Body of pancreas (tissue), 4 donors: ENCODE data around the gene MAN2A2. TPM values are rescaled to one million over a fixed set of nuclear protein-coding genes. Genes with fewer than 3 reads are reported as not detected.
"Not testable (repeated sequence)": the region's sequence is repeated elsewhere in the genome, so short reads cannot be mapped to it uniquely, and the experiment has no call there.

Source experiments
- ATAC-seq: fragments of 150-250 bp; one replicate; pipeline ENCODE4 v1.9.1; 2016
- DNase-seq, 4 donors: peaks; one replicate each; pipeline ENCODE4 v3.0.0-alpha.2; 2019
- H3K27ac ChIP-seq, 4 donors: fragments of 200-600 bp; sonication (generic); 1 replicate in 3 of 4; 2 replicates in 1 of 4; pipeline versions ENCODE4 v1.5.1 to v1.6.1; 2016 to 2019; ENCODE audit warnings: mild to moderate bottlenecking in 1 of 4, mixed read lengths in 1 of 4, moderate library complexity in 1 of 4
- H3K27me3 ChIP-seq, 2 donors: fragments of 200-600 bp; sonication (generic); one replicate each; pipeline ENCODE4 v1.6.0; 2016; ENCODE audit warnings: mild to moderate bottlenecking in 1 of 2
- H3K36me3 ChIP-seq, 2 donors: fragments of 200-600 bp; sonication (generic); replicated peaks in 1 of 2; 2 replicates each; pipeline ENCODE4 v1.5.1; 2016; ENCODE audit warnings: low read depth in 2 of 2; ENCODE audit not compliant: insufficient read depth in 1 of 2
- H3K4me1 ChIP-seq: fragments of 200-600 bp; sonication (generic); one replicate; pipeline ENCODE4 v1.6.0; 2016
- H3K4me3 ChIP-seq, 2 donors: fragments of 200-600 bp; sonication (generic); 1 replicate in 1 of 2; 2 replicates in 1 of 2; pipeline ENCODE4 v1.5.1; 2016 to 2019
- H3K9me3 ChIP-seq, 3 donors: fragments of 200-600 bp; sonication (generic); 1 replicate in 2 of 3; 2 replicates in 1 of 3; pipeline ENCODE4 v1.5.1; 2016
- CTCF ChIP-seq, 7 experiments: fragments of 450-650 bp in 4 of 7; fragments of 200-600 bp in 3 of 7; sonication (generic) in 3 of 7; IDR thresholded peaks; one replicate each; pipeline ENCODE4 v1.5.1; 2016 to 2019; ENCODE audit warnings: antibody characterized with exemption in 7 of 7
- POLR2A ChIP-seq, 3 donors: fragments of 450-650 bp; IDR thresholded peaks; one replicate each; pipeline ENCODE4 v1.6.1; 2016; ENCODE audit warnings: antibody characterized with exemption in 3 of 3, mild to moderate bottlenecking in 2 of 3
- WGBS, 2 donors: methylation state at CpG; one replicate each; pipeline ENCODE4 v1.1.5; 2017; 5-methylcytosine and 5-hydroxymethylcytosine counted together
- intact Hi-C: fragments of 100-400 bp; cut with DNase I; formaldehyde crosslinking; loops from one replicate; pipeline ENCODE4 v1.15.1; 2023
- total RNA-seq, 2 donors: library from RNA; depleted of rRNA; stranded (reverse); fragments of >200 nt; gene quantifications; one replicate each; pipeline ENCODE4 v1.1.0, GENCODE V29; 2016

Gene MAN2A2
- total RNA-seq, 2 donors from 2014 or later: 78.9 to 138 TPM

- H3K36me3 ChIP-seq: peaks cover 21 to 37% of the 10 kb centered on the region in 2 donors
- no peak for ATAC-seq
- no peaks in the 10 kb centered on the region for H3K9me3 ChIP-seq
- TF ChIP-seq CTCF (IDR thresholded peaks at IDR 0.05) (no peak), POLR2A (IDR thresholded peaks at IDR 0.05) (no peak)
- intact Hi-C loops: no loop called here
- H3K4me1 ChIP-seq: peaks cover 47% of the 10 kb centered on the region
- no peak for DNase-seq
- no peaks in the 10 kb centered on the region for H3K27me3 ChIP-seq
- WGBS, 2 donors: 83 to 95% methylated on average over 6 to 15 of the region's 15 CpGs
- peak overlapping the region in 2 of 4 donors; percentile 72 to 96 for H3K27ac ChIP-seq
- no peak overlapping the region for H3K4me3 ChIP-seq
Measured at GRCh38 chr15:90907051-90907660, 4.1 kb downstream of the MAN2A2 start.

GRCh38 chr15:90907838-90908507, 4.9 kb downstream of the MAN2A2 start:
- no peak for ATAC-seq
- peaks cover 29 to 45% of the 10 kb centered on the region in 2 donors for H3K36me3 ChIP-seq
- H3K27ac ChIP-seq: peak overlapping the region in 2 of 4 donors; percentile 23 to 33
- H3K4me3 ChIP-seq: no peak overlapping the region
- DNase-seq: no peak
- TF ChIP-seq POLR2A (IDR thresholded peaks at IDR 0.05) (no peak), CTCF (IDR thresholded peaks at IDR 0.05) (no peak)
- intact Hi-C loops: no loop called here
- WGBS, 2 donors: 49 to 73% methylated on average over 9 of the region's 9 CpGs
- H3K4me1 ChIP-seq: peaks cover 47% of the 10 kb centered on the region
- no peaks in the 10 kb centered on the region for H3K9me3 ChIP-seq
- no peaks in the 10 kb centered on the region for H3K27me3 ChIP-seq

- Histone ChIP-seq H3K4me1 (peaks cover 35% of the 10 kb centered on the region), H3K36me3 (peaks cover 30 to 59% of the 10 kb centered on the region in 2 donors)
- WGBS, 2 donors: 65 to 85% methylated on average over 5 to 11 of the region's 11 CpGs
- H3K9me3 ChIP-seq, intact Hi-C loops, H3K27ac ChIP-seq, H3K27me3 ChIP-seq, ATAC-seq, DNase-seq, H3K4me3 ChIP-seq: not testable (repeated sequence)
Measured at GRCh38 chr15:90909449-90909848, 6.3 kb downstream of the MAN2A2 start.

GRCh38 chr15:90909976-90910375, 6.9 kb downstream of the MAN2A2 start:
- DNase-seq: no peak
- WGBS, 2 donors: 92 to 100% methylated on average over 4 to 8 of the region's 8 CpGs
- Histone ChIP-seq H3K36me3 (peaks cover 30 to 64% of the 10 kb centered on the region in 2 donors), H3K27me3 (no peaks in the 10 kb centered on the region), H3K4me1 (peaks cover 29% of the 10 kb centered on the region), H3K27ac (no peak overlapping the region), H3K9me3 (no peaks in the 10 kb centered on the region), H3K4me3 (no peak overlapping the region)
- no peak for TF ChIP-seq POLR2A (IDR thresholded peaks at IDR 0.05)
- no peak for TF ChIP-seq CTCF (IDR thresholded peaks at IDR 0.05)
- intact Hi-C loops: no loop called here
- no peak for ATAC-seq

GRCh38 chr15:90910441-90911301, 7.6 kb downstream of the MAN2A2 start:
- intact Hi-C loops: no loop called here
- DNase-seq: no peak

More at GRCh38 chr15:90910441-90911301, 7.6 kb downstream of the MAN2A2 start:
- WGBS, 2 donors: 94 to 97% methylated on average over 17 to 24 of the region's 24 CpGs
- peaks cover 23% of the 10 kb centered on the region for H3K4me1 ChIP-seq
- no peaks in the 10 kb centered on the region for H3K9me3 ChIP-seq
- no peaks in the 10 kb centered on the region for H3K27me3 ChIP-seq
- TF ChIP-seq POLR2A (IDR thresholded peaks at IDR 0.05) (no peak), CTCF (IDR thresholded peaks at IDR 0.05) (no peak)
- H3K27ac ChIP-seq: no peak overlapping the region
- H3K4me3 ChIP-seq: no peak overlapping the region
- no peak for ATAC-seq
- H3K36me3 ChIP-seq: peaks cover 30 to 65% of the 10 kb centered on the region in 2 donors
